GM21717 (cell line): ENCODE data around the gene PAOX.
A peak's percentile ranks its signal among the peaks of the same experiment; 100 is the strongest.

Source experiments
- ATAC-seq: cut with Tn5 transposase; IDR thresholded peaks from one replicate; pipeline ENCODE4 v1.9.1; 2021; ENCODE audit warnings: mild to moderate bottlenecking, moderate library complexity; ENCODE audit not compliant: unreplicated experiment

The PAOX gene

GRCh38 chr10:133379152-133379800, at the start of gene PAOX:
PAOX (plus strand) TSS chr10:133379262; CDS start chr10:133379317, 55 bp downstream.
- peak; percentile 57 for ATAC-seq

GRCh38 chr10:133329491-133330202, 49.4 kb upstream of the PAOX start:
- ATAC-seq, result peak; percentile 84

GRCh38 chr10:133332936-133333699, 45.9 kb upstream of the PAOX start:
- ATAC-seq, result no peak

GRCh38 chr10:133334503-133335245, 44.4 kb upstream of the PAOX start:
- no peak for ATAC-seq

- ATAC-seq, result no peak
Observed at GRCh38 chr10:133335246-133336117, 43.6 kb upstream of the PAOX start.

GRCh38 chr10:133336118-133336576, 42.9 kb upstream of the PAOX start:
- ATAC-seq, result no peak

GRCh38 chr10:133336577-133337369, 42.3 kb upstream of the PAOX start, which contains the start of gene CALY:
CALY (minus strand) TSS chr10:133336896; CDS start chr10:133328989, 7,907 bp downstream.
- ATAC-seq, result no peak

GRCh38 chr10:133337370-133337725, 41.7 kb upstream of the PAOX start:
- ATAC-seq, result no peak

GRCh38 chr10:133338080-133339071, 40.7 kb upstream of the PAOX start:
- no peak for ATAC-seq

- no peak for ATAC-seq
Observed at GRCh38 chr10:133339708-133340380, 39.2 kb upstream of the PAOX start.

GRCh38 chr10:133341983-133342382, 37.1 kb upstream of the PAOX start:
- ATAC-seq, result no peak

GRCh38 chr10:133342942-133343341, 36.1 kb upstream of the PAOX start:
- no peak for ATAC-seq

- ATAC-seq, result no peak
Observed at GRCh38 chr10:133343558-133343957, 35.5 kb upstream of the PAOX start.

GRCh38 chr10:133344236-133344635, 34.8 kb upstream of the PAOX start:
- ATAC-seq, result no peak

GRCh38 chr10:133346413-133346812, 32.6 kb upstream of the PAOX start:
- no peak for ATAC-seq

GRCh38 chr10:133347710-133348517, 31.1 kb upstream of the PAOX start:
- ATAC-seq, result no peak

- no peak for ATAC-seq
Observed at GRCh38 chr10:133349160-133349568, 29.9 kb upstream of the PAOX start.
